ENCODE measurements around the gene SMAD1. TPM values are rescaled to one million over a fixed set of nuclear protein-coding genes. Genes with fewer than 3 reads are reported as not detected.

Gene SMAD1
- total RNA-seq, 1 experiment from 2014 or later = 21.1 TPM

GRCh38 chr4:145538596-145538995, 56.9 kb downstream of the SMAD1 start:
- WGBS (ENCODE audit: extremely low coverage, insufficient read length, low lambda C conversion rate) = no CpG with 5 or more reads among the region's 1 CpG
- no peaks in the 10 kb centered on the region for H4K20me1 ChIP-seq (ENCODE audit: control insufficient read depth, insufficient read depth, insufficient read length)
- H3K14ac ChIP-seq (ENCODE audit: insufficient read depth, low read length) = no peak overlapping the region
- H2BK20ac ChIP-seq (ENCODE audit: low read depth, low read length, poor library complexity, severe bottlenecking) = no peak overlapping the region
- Mint-ChIP-seq H3K9me3 (no peaks in the 10 kb centered on the region), H3K4me1 (peaks cover 22 to 30% of the 10 kb centered on the region in 2 experiments), H3K27me3 (ENCODE audit: low read depth) (no peaks in the 10 kb centered on the region), H3K4me3 (no peak overlapping the region), H3K36me3 (ENCODE audit: insufficient read depth in 1 of 3, low read depth in 3 of 3) (peaks cover 0 to 4% (median 0%) of the 10 kb centered on the region in 3 experiments; a peak in 1 of 7 replicates), H3K27ac (peak overlapping the region in 1 of 3 experiments; percentile 79; a peak in 1 of 7 replicates)
- no peak overlapping the region for H4K5ac ChIP-seq (ENCODE audit: insufficient read length, low read depth, low read length)
- H3K79me2 ChIP-seq (ENCODE audit: insufficient read depth, low read length) = no peaks in the 10 kb centered on the region
- no peak overlapping the region for H4K91ac ChIP-seq (ENCODE audit: insufficient read length, low read depth, low read length)
- H2BK5ac ChIP-seq (ENCODE audit: insufficient read length, low read length) = no peak overlapping the region
- no peak overlapping the region for H2BK120ac ChIP-seq (ENCODE audit: low read depth, low read length, poor library complexity, severe bottlenecking)
- H3K23me2 ChIP-seq (ENCODE audit: insufficient read length, low read depth, low read length, poor library complexity, severe bottlenecking) = no peaks in the 10 kb centered on the region
- no peak overlapping the region for H3T11ph ChIP-seq (ENCODE audit: low read length)
- no peak overlapping the region for H2BK15ac ChIP-seq (ENCODE audit: low read depth, low read length)
- no peaks in the 10 kb centered on the region for H3K9me3 ChIP-seq (ENCODE audit: control insufficient read depth, low read depth, low read length)
- H3K9ac ChIP-seq (ENCODE audit: extremely low read depth, insufficient read length, low read length) = no peak overlapping the region
- DNase-seq = no peak
- H3K4ac ChIP-seq (ENCODE audit: low read depth, low read length) = no peak overlapping the region
- TF ChIP-seq, protein P1, sequence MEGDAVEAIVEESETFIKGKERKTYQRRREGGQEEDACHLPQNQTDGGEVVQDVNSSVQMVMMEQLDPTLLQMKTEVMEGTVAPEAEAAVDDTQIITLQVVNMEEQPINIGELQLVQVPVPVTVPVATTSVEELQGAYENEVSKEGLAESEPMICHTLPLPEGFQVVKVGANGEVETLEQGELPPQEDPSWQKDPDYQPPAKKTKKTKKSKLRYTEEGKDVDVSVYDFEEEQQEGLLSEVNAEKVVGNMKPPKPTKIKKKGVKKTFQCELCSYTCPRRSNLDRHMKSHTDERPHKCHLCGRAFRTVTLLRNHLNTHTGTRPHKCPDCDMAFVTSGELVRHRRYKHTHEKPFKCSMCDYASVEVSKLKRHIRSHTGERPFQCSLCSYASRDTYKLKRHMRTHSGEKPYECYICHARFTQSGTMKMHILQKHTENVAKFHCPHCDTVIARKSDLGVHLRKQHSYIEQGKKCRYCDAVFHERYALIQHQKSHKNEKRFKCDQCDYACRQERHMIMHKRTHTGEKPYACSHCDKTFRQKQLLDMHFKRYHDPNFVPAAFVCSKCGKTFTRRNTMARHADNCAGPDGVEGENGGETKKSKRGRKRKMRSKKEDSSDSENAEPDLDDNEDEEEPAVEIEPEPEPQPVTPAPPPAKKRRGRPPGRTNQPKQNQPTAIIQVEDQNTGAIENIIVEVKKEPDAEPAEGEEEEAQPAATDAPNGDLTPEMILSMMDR (conservative IDR thresholded peaks at IDR 0.05) = no peak
- no peak overlapping the region for H3K27ac ChIP-seq (ENCODE audit: insufficient read length, low read depth, low read length)
- no peak overlapping the region for H3K23ac ChIP-seq (ENCODE audit: insufficient read length, low read depth, low read length)
- no peak overlapping the region for H2BK12ac ChIP-seq (ENCODE audit: insufficient read length, low read depth, low read length)
- H2AK5ac ChIP-seq (ENCODE audit: insufficient read length, low read length) = no peak overlapping the region
- no peaks in the 10 kb centered on the region; the same call in 1 of the 2 replicates for H3K4me1 ChIP-seq (ENCODE audit: insufficient read depth, low read length)
- no peak overlapping the region for H3K18ac ChIP-seq (ENCODE audit: insufficient read length, low read depth, low read length)
- no peaks in the 10 kb centered on the region for H3K79me1 ChIP-seq (ENCODE audit: insufficient read depth, low read depth, low read length, poor library complexity, severe bottlenecking)
- no peaks in the 10 kb centered on the region for H3K27me3 ChIP-seq (ENCODE audit: insufficient read depth, low read length)
- H2AFZ ChIP-seq (ENCODE audit: low read length) = no peak overlapping the region
- no peak overlapping the region for H4K8ac ChIP-seq (replicated peaks; ENCODE audit: insufficient read length, low read depth, low read length)
- no peak overlapping the region for H3K56ac ChIP-seq (ENCODE audit: insufficient read length, low read depth, low read length)
- no peak overlapping the region for H3K4me2 ChIP-seq (ENCODE audit: insufficient read depth, insufficient read length, low read length)
